Measurements from ENCODE around the gene CTSZ. TPM values are rescaled to one million over a fixed set of nuclear protein-coding genes. Genes with fewer than 3 reads are reported as not detected.

Gene CTSZ
- total and polyA plus RNA-seq, 10 of the 15 experiments (the other 5 are each of a cell fraction or from before 2014, with no cell fraction given) = 6.0 to 301 (median 154) TPM

GRCh38 chr20:59006167-59006863 lies 739 bp downstream of the CTSZ start (continued):
- TF ChIP-seq MEF2A (IDR thresholded peaks at IDR 0.05; ENCODE audit: insufficient read depth, low read depth, low read length) (no peak), SIN3A (IDR thresholded peaks at IDR 0.05; ENCODE audit: low read depth, low read length) (0 out of 2 replicates have a peak, but pooled peaks have one; percentile 30), CHD2 (IDR thresholded peaks at IDR 0.05; ENCODE audit: borderline replicate concordance, low read depth, low read length) (0 out of 2 replicates have a peak, but pooled peaks have one; percentile 30), HSF1 (IDR thresholded peaks at IDR 0.05; ENCODE audit: low read depth, low read length) (no peak), MTA3 (IDR thresholded peaks at IDR 0.05; ENCODE audit: borderline replicate concordance, low read length) (peak; percentile 41; the same call in 1 of the 2 replicates), CBX3 (IDR thresholded peaks at IDR 0.05; ENCODE audit: borderline replicate concordance, low read depth) (no peak), IKZF1 (conservative IDR thresholded peaks at IDR 0.05) (no peak), POLR2A (IDR thresholded peaks at IDR 0.05; ENCODE audit: low read depth, low read length) (peak; percentile 25), FOXK2 (IDR thresholded peaks at IDR 0.05) (no peak), TCF12 (IDR thresholded peaks at IDR 0.05; ENCODE audit: low read depth, low read length) (0 out of 2 replicates have a peak, but pooled peaks have one; percentile 8), CREM (IDR thresholded peaks at IDR 0.05; ENCODE audit: low read depth) (no peak), SREBF1 (IDR thresholded peaks at IDR 0.05; ENCODE audit: low read length) (no peak)
- TF ChIP-seq, protein P1, sequence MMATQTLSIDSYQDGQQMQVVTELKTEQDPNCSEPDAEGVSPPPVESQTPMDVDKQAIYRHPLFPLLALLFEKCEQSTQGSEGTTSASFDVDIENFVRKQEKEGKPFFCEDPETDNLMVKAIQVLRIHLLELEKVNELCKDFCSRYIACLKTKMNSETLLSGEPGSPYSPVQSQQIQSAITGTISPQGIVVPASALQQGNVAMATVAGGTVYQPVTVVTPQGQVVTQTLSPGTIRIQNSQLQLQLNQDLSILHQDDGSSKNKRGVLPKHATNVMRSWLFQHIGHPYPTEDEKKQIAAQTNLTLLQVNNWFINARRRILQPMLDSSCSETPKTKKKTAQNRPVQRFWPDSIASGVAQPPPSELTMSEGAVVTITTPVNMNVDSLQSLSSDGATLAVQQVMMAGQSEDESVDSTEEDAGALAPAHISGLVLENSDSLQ (IDR thresholded peaks at IDR 0.05) = no peak

Measured in GM12878 (cell line).